Measurements from ENCODE around the gene LSAMP.

The LSAMP gene

DNA sequence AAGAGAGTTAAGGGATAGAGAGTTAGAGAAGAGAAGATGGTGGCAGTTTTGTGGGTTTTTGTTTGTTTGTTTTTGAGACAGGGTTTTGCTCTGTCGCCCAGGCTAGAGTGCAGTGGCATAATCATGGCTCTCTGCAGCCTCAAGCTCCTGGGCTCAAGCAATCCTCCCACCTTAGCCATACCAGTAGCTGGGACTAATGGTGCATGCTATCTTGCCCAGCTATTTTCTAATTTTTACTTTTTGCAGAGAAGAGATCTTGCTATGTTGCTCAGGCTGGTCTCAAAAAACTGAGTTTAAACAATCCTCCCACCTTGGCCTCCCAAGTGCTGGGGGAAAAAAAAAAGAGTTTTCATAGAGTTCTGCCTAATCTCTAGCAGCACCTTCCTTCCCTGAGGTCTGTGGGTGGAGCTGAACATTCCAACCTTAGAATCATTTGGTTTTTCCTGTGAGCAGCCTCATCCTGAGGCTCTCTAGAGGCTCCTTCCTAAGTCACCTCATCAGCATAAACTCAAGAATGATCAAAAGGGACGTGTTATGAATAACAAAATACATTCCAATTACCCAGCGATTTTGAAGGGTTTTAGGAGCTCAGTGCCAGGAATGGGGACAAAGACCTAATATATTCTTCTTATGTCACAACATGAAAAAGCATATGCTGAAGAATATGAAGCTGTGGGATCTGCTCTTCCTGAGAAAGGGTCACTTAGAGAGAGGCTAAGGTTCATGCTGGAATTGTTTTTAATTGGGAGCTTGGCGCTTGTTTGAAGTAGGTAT, 180.6 kb downstream of the LSAMP start:
- Histone ChIP-seq H3K4me3 (ENCODE audit: low read depth, low read length) (no peak overlapping the region), H3K36me3 (ENCODE audit: control insufficient read depth in 2 of 2, insufficient read depth in 1 of 2, low read length in 2 of 2) (no peaks in the 10 kb centered on the region), H3K4me1 (ENCODE audit: control insufficient read depth, insufficient read depth, low read length) (no peaks in the 10 kb centered on the region), H3K9me3 (ENCODE audit: control insufficient read depth, insufficient read depth, low read depth, low read length) (no peaks in the 10 kb centered on the region), H3K27ac (ENCODE audit: extremely low read depth, low read depth, low read length) (no peak overlapping the region)
- TF ChIP-seq MYNN (tag by site-specific recombination; IDR thresholded peaks at IDR 0.05; ENCODE audit: borderline replicate concordance): no peak
- TF ChIP-seq ZNF48 (tag by site-specific recombination; IDR thresholded peaks at IDR 0.05): no peak
- TF ChIP-seq ZNF433 (tag by site-specific recombination; IDR thresholded peaks at IDR 0.05; ENCODE audit: low read depth): no peak
- no peak for TF ChIP-seq ZNF19 (tag by site-specific recombination; IDR thresholded peaks at IDR 0.05; ENCODE audit: low read depth)
- TF ChIP-seq ZNF404 (tag by site-specific recombination; IDR thresholded peaks at IDR 0.05): no peak
- TF ChIP-seq ZSCAN23 (tag by site-specific recombination; IDR thresholded peaks at IDR 0.05): no peak
- no peak for TF ChIP-seq ZBTB21 (tag by site-specific recombination; IDR thresholded peaks at IDR 0.05)
- TF ChIP-seq ZNF16 (tag by site-specific recombination; IDR thresholded peaks at IDR 0.05; ENCODE audit: low read depth): no peak
- TF ChIP-seq ZNF423 (tag by site-specific recombination; IDR thresholded peaks at IDR 0.05): no peak
- no peak for TF ChIP-seq ZNF324 (tag by site-specific recombination; IDR thresholded peaks at IDR 0.05)
- no peak for TF ChIP-seq ZNF791 (tag by site-specific recombination; IDR thresholded peaks at IDR 0.05)
- TF ChIP-seq, protein P1, sequence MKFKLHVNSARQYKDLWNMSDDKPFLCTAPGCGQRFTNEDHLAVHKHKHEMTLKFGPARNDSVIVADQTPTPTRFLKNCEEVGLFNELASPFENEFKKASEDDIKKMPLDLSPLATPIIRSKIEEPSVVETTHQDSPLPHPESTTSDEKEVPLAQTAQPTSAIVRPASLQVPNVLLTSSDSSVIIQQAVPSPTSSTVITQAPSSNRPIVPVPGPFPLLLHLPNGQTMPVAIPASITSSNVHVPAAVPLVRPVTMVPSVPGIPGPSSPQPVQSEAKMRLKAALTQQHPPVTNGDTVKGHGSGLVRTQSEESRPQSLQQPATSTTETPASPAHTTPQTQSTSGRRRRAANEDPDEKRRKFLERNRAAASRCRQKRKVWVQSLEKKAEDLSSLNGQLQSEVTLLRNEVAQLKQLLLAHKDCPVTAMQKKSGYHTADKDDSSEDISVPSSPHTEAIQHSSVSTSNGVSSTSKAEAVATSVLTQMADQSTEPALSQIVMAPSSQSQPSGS (tag by site-specific recombination; IDR thresholded peaks at IDR 0.05; ENCODE audit: low read depth): no peak
- TF ChIP-seq HOXA7 (CRISPR knock-in tag; IDR thresholded peaks at IDR 0.05; ENCODE audit: borderline replicate concordance): no peak
- TF ChIP-seq, protein P2, sequence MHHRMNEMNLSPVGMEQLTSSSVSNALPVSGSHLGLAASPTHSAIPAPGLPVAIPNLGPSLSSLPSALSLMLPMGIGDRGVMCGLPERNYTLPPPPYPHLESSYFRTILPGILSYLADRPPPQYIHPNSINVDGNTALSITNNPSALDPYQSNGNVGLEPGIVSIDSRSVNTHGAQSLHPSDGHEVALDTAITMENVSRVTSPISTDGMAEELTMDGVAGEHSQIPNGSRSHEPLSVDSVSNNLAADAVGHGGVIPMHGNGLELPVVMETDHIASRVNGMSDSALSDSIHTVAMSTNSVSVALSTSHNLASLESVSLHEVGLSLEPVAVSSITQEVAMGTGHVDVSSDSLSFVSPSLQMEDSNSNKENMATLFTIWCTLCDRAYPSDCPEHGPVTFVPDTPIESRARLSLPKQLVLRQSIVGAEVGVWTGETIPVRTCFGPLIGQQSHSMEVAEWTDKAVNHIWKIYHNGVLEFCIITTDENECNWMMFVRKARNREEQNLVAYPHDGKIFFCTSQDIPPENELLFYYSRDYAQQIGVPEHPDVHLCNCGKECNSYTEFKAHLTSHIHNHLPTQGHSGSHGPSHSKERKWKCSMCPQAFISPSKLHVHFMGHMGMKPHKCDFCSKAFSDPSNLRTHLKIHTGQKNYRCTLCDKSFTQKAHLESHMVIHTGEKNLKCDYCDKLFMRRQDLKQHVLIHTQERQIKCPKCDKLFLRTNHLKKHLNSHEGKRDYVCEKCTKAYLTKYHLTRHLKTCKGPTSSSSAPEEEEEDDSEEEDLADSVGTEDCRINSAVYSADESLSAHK (tag by site-specific recombination; IDR thresholded peaks at IDR 0.05): no peak
- TF ChIP-seq, protein P3, sequence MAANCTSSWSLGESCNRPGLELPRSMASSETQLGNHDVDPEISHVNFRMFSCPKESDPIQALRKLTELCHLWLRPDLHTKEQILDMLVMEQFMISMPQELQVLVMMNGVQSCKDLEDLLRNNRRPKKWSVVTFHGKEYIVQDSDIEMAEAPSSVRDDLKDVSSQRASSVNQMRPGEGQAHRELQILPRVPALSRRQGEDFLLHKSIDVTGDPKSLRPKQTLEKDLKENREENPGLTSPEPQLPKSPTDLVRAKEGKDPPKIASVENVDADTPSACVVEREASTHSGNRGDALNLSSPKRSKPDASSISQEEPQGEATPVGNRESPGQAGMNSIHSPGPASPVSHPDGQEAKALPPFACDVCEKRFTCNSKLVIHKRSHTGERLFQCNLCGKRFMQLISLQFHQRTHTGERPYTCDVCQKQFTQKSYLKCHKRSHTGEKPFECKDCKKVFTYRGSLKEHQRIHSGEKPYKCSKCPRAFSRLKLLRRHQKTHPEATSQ (tag by site-specific recombination; IDR thresholded peaks at IDR 0.05): no peak
- ChIA-PET CTCF (no interaction called here), POLR2A (no interaction called here)

DNA sequence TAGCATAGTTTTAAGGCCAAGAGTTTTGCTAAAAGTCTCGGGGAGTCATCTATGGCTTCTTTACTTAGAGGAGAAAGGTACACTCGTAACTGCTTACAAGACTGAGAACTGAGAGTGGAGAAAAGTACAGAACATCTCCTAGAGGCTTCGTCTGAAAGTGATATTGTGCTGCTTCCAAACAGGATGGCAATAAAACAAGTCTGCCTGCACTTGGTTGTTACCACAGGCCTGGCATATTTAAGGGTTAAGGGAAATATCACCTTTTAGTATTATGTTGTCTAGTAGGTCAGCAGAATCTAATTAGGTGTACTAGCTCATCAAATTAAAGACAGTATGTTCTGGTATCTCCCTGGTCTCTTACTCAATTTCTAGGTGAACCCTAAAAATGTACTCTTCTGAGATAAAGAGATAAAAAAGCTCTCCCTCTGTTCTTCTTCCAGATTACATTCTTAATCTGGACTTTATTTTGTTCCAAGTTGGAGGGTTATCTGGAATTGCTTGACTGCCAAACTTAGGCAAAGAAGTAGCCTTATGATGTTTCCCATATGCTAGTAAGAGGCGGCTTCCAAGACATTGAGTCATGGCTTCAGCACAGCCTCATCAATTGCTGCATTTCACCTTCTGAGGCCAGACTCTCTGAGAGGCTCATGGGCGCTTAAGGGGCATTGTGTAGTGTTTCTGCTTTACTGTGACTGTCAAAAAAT, 181.3 kb downstream of the LSAMP start:
- TF ChIP-seq GLI2 (tag by site-specific recombination; IDR thresholded peaks at IDR 0.05; ENCODE audit: borderline replicate concordance, low read depth): no peak
- H3K27ac ChIP-seq (ENCODE audit: extremely low read depth, low read depth, low read length): no peak overlapping the region
- POLR2A ChIA-PET: no interaction called here

More for the DNA sequence above, 181.3 kb downstream of the LSAMP start:
- H3K9me3 ChIP-seq (ENCODE audit: control insufficient read depth, insufficient read depth, low read depth, low read length): no peaks in the 10 kb centered on the region
- no peaks in the 10 kb centered on the region for H3K4me1 ChIP-seq (ENCODE audit: control insufficient read depth, insufficient read depth, low read length)
- CTCF ChIA-PET: no interaction called here
- no peaks in the 10 kb centered on the region for H3K36me3 ChIP-seq (ENCODE audit: control insufficient read depth in 2 of 2, insufficient read depth in 1 of 2, low read length in 2 of 2)
- no peak overlapping the region for H3K4me3 ChIP-seq (ENCODE audit: low read depth, low read length)
